H1 (cell line): ENCODE data around the gene FOXF1. TPM values are rescaled to one million over a fixed set of nuclear protein-coding genes. Genes with fewer than 3 reads are reported as not detected.

Source experiments
- CTCF ChIA-PET: fragments of 300-600 bp; sonication (Branson Sonifier 250); formaldehyde crosslinking; loops from one replicate; lab custom pipeline; 2021; ENCODE audit not compliant: partially characterized antibody; lab: Charles Lee
- POLR2A ChIA-PET: fragments of 300-600 bp; sonication (Branson Sonifier 250); formaldehyde crosslinking; loops from one replicate; lab custom pipeline; 2021; ENCODE audit warnings: inconsistent platforms; ENCODE audit not compliant: partially characterized antibody; lab: Charles Lee
- DNase-seq, 2 experiments: peaks; one replicate each; pipeline versions ENCODE4 v3.0.0 to v3.0.0-alpha.2; 2010 to 2022; ENCODE audit warnings: low spot score in 2 of 2, low read depth in 1 of 2, mixed read lengths in 1 of 2
- FAIRE-seq: peaks from 2 replicates; lab custom pipeline; 2011; peaks lifted over from hg19 to GRCh38; lab: Jason Lieb, UNC
- H2AFZ ChIP-seq: 2 replicates; pipeline ENCODE4 v1.8.1; 2012; ENCODE audit warnings: low read length, inconsistent platforms
- H2AK5ac ChIP-seq: 2 replicates; pipeline ENCODE4 v1.6.1; 2013; ENCODE audit warnings: low read depth, low read length
- H2BK120ac ChIP-seq: replicated peaks from 2 replicates; pipeline ENCODE3; 2013; ENCODE audit warnings: low read depth, low read length, inconsistent platforms
- H2BK12ac ChIP-seq: 2 replicates; pipeline ENCODE4 v1.6.1; 2013; ENCODE audit warnings: low read depth, low read length
- H2BK15ac ChIP-seq: 2 replicates; pipeline ENCODE4 v1.6.1; 2013; ENCODE audit warnings: low read length
- H2BK20ac ChIP-seq: 2 replicates; pipeline ENCODE4 v1.6.1; 2013; ENCODE audit warnings: low read length
- H2BK5ac ChIP-seq: 2 replicates; pipeline ENCODE4 v1.6.1; 2013; ENCODE audit warnings: low read depth, low read length
- H3K14ac ChIP-seq: 2 replicates; pipeline ENCODE4 v1.6.1; 2013; ENCODE audit warnings: inconsistent platforms; ENCODE audit not compliant: insufficient read length
- H3K18ac ChIP-seq: 2 replicates; pipeline ENCODE4 v1.6.1; 2013; ENCODE audit warnings: low read length; ENCODE audit errors: extremely low read depth
- H3K23ac ChIP-seq: 2 replicates; pipeline ENCODE4 v1.6.1; 2013; ENCODE audit warnings: inconsistent platforms; ENCODE audit not compliant: insufficient read length
- H3K23me2 ChIP-seq: 2 replicates; pipeline ENCODE4 v1.6.1; 2013; ENCODE audit warnings: low read depth, low read length
- H3K27ac ChIP-seq: 2 replicates; pipeline ENCODE4 v1.6.1; 2011; ENCODE audit warnings: low read depth, low read length, inconsistent platforms
- H3K27me3 ChIP-seq, 4 experiments: replicated peaks in 1 of 4; 1 replicate in 1 of 4; 2 replicates in 3 of 4; pipeline versions ENCODE4 v1.6.1 to v1.8.1; 2011 to 2013; ENCODE audit warnings: low read length in 3 of 4, mild to moderate bottlenecking in 3 of 4, inconsistent platforms in 2 of 4, mixed read lengths in 2 of 4, moderate library complexity in 1 of 4; ENCODE audit not compliant: control insufficient read depth in 3 of 4, insufficient read depth in 3 of 4; ENCODE audit errors: extremely low read depth in 1 of 4
- H3K36me3 ChIP-seq, 4 experiments: 2 replicates each; pipeline versions ENCODE4 v1.6.1 to v1.8.1; 2011 to 2013; ENCODE audit warnings: mild to moderate bottlenecking in 4 of 4, low read length in 3 of 4, moderate library complexity in 2 of 4, control low read depth in 1 of 4, inconsistent platforms in 1 of 4; ENCODE audit not compliant: insufficient read depth in 4 of 4, control insufficient read depth in 2 of 4
- H3K4ac ChIP-seq: replicated peaks from 2 replicates; pipeline ENCODE3; 2013; ENCODE audit warnings: low read length, low read depth, mixed read lengths, inconsistent platforms; ENCODE audit not compliant: insufficient read length
- H3K4me1 ChIP-seq, 4 experiments: replicated peaks in 1 of 4; 1 replicate in 1 of 4; 2 replicates in 3 of 4; pipeline versions ENCODE4 v1.6.1 to v1.8.1; 2011 to 2013; ENCODE audit warnings: low read length in 3 of 4, inconsistent platforms in 2 of 4, mixed read lengths in 1 of 4; ENCODE audit not compliant: insufficient read depth in 4 of 4, control insufficient read depth in 3 of 4
- H3K4me2 ChIP-seq, 2 experiments: 2 replicates each; pipeline versions ENCODE4 v1.6.1 to v1.8.1; 2011 to 2013; ENCODE audit warnings: low read depth in 2 of 2, low read length in 2 of 2, control low read depth in 1 of 2, inconsistent platforms in 1 of 2, mild to moderate bottlenecking in 1 of 2; ENCODE audit not compliant: insufficient read depth in 1 of 2
- H3K4me3 ChIP-seq, 4 experiments: fragments of 200-600, 300-600 bp in 1 of 4; sonication (generic), shearing (Covaris generic), sonication (Bioruptor Twin) in 1 of 4; 2 replicates each; pipeline versions ENCODE4 v1.5.1 to v1.8.1; 2011 to 2016; ENCODE audit warnings: low read length in 4 of 4, low read depth in 3 of 4, control low read depth in 2 of 4, inconsistent platforms in 2 of 4, mild to moderate bottlenecking in 2 of 4, mixed read lengths in 1 of 4, moderate library complexity in 1 of 4; ENCODE audit not compliant: insufficient read depth in 2 of 4; ENCODE audit errors: extremely low read depth in 1 of 4
- H3K56ac ChIP-seq: replicated peaks from 2 replicates; pipeline ENCODE3; 2013; ENCODE audit warnings: low read depth, mild to moderate bottlenecking, mixed read lengths, low read length, inconsistent platforms; ENCODE audit not compliant: insufficient read length
- H3K79me1 ChIP-seq: 2 replicates; pipeline ENCODE4 v1.6.1; 2013; ENCODE audit warnings: low read depth, low read length, control low read depth
- H3K79me2 ChIP-seq, 2 experiments: 2 replicates each; pipeline versions ENCODE4 v1.6.1 to v1.8.1; 2012 to 2013; ENCODE audit warnings: low read length in 2 of 2, mild to moderate bottlenecking in 2 of 2, inconsistent platforms in 1 of 2; ENCODE audit not compliant: insufficient read depth in 2 of 2, control insufficient read depth in 1 of 2
- H3K9ac ChIP-seq, 4 experiments: replicated peaks in 1 of 4; 1 replicate in 1 of 4; 2 replicates in 3 of 4; pipeline versions ENCODE4 v1.6.1 to v1.8.1; 2011 to 2013; ENCODE audit warnings: low read depth in 3 of 4, low read length in 3 of 4, control low read depth in 2 of 4, mild to moderate bottlenecking in 2 of 4, moderate library complexity in 2 of 4, inconsistent platforms in 1 of 4; ENCODE audit errors: extremely low read depth in 1 of 4
- H3K9me3 ChIP-seq, 2 experiments: 2 replicates each; pipeline versions ENCODE4 v1.6.1 to v1.8.1; 2012 to 2013; ENCODE audit warnings: mild to moderate bottlenecking in 2 of 2, moderate library complexity in 2 of 2, control low read depth in 1 of 2, inconsistent platforms in 1 of 2, low read depth in 1 of 2, low read length in 1 of 2, mixed read lengths in 1 of 2; ENCODE audit not compliant: insufficient read depth in 2 of 2
- H4K20me1 ChIP-seq, 2 experiments: replicated peaks in 1 of 2; 2 replicates each; pipeline versions ENCODE3 to v1.8.1; 2011 to 2013; ENCODE audit warnings: inconsistent platforms in 2 of 2, low read length in 2 of 2, mild to moderate bottlenecking in 1 of 2; ENCODE audit not compliant: insufficient read depth in 2 of 2, control insufficient read depth in 1 of 2
- H4K5ac ChIP-seq: 2 replicates; pipeline ENCODE4 v1.6.1; 2013; ENCODE audit warnings: low read length, low read depth, mixed read lengths, inconsistent platforms; ENCODE audit not compliant: insufficient read length
- H4K8ac ChIP-seq: 2 replicates; pipeline ENCODE4 v1.8.0; 2013; ENCODE audit warnings: mild to moderate bottlenecking, moderate library complexity, low read length, inconsistent platforms; ENCODE audit not compliant: insufficient read depth; ENCODE audit errors: extremely low read depth
- H4K91ac ChIP-seq: replicated peaks from 2 replicates; pipeline ENCODE3; 2013; ENCODE audit warnings: low read length, mixed read lengths, inconsistent platforms; ENCODE audit not compliant: insufficient read length
- ATF2 ChIP-seq: IDR thresholded peaks from 2 replicates; pipeline ENCODE4 v1.6.1; 2012; ENCODE audit warnings: low read length, inconsistent platforms
- CBX8 ChIP-seq: fragments of 300-800, 300-1000 bp; sonication (generic); IDR thresholded peaks from 2 replicates; pipeline ENCODE4 v1.7.1; 2016; ENCODE audit warnings: low read depth, low read length, borderline replicate concordance
- EZH2 ChIP-seq: fragments of 200-600 bp; sonication (generic); IDR thresholded peaks from 2 replicates; pipeline ENCODE4 v1.7.1; 2012; ENCODE audit warnings: low read depth, mild to moderate bottlenecking, moderate library complexity, low read length, inconsistent platforms; ENCODE audit not compliant: severe bottlenecking
- RAD21 ChIP-seq, 2 experiments: IDR thresholded peaks in 1 of 2; conservative IDR thresholded peaks in 1 of 2; 2 replicates each; pipeline ENCODE4 v1.6.1; 2011; ENCODE audit warnings: low read depth in 2 of 2, low read length in 2 of 2, improper control_type of control experiment in 1 of 2, inconsistent platforms in 1 of 2, mild to moderate bottlenecking in 1 of 2, moderate library complexity in 1 of 2
- RNF2 ChIP-seq: fragments of 200-900, 300-1000 bp; sonication (generic); IDR thresholded peaks from 2 replicates; pipeline ENCODE4 v1.7.1; 2016; ENCODE audit warnings: borderline replicate concordance, low read depth, mild to moderate bottlenecking, antibody characterized with exemption, low read length; ENCODE audit not compliant: poor library complexity, severe bottlenecking; ENCODE audit errors: missing control alignments
- SUZ12 ChIP-seq: fragments of 200-600 bp; sonication (generic); IDR thresholded peaks from 2 replicates; pipeline ENCODE4 v1.6.1; 2012; ENCODE audit warnings: mild to moderate bottlenecking, inconsistent platforms, low read length, moderate library complexity, mixed read lengths
- WGBS, 2 experiments: shearing (Covaris generic) in 1 of 2; methylation state at CpG; one replicate each; pipeline versions ENCODE4 v1.1.6 to v1.1.7; 2013 to 2015; ENCODE audit warnings: low lambda C conversion rate in 2 of 2, mixed read lengths in 2 of 2, inconsistent platforms in 1 of 2, low coverage in 1 of 2, missing lambda C conversion rate in 1 of 2; ENCODE audit not compliant: insufficient replicate concordance in 2 of 2, insufficient coverage in 1 of 2, insufficient read length in 1 of 2; ENCODE audit errors: extremely low coverage in 1 of 2, missing lambda C conversion rate in 1 of 2; 5-methylcytosine and 5-hydroxymethylcytosine counted together
- polyA plus RNA-seq, 7 experiments: library from polyadenylated mRNA; depleted of rRNA in 3 of 7; stranded (reverse) in 5 of 7; unstranded in 2 of 7; fragments of >200 nt in 5 of 7; fragments of 200-250 nt in 2 of 7; gene quantifications; 1 replicate in 5 of 7; 2 replicates in 1 of 7; 4 replicates in 1 of 7; pipeline versions ENCODE4 v1.2.1 to v1.2.3, GENCODE V29; 2011 to 2013; ENCODE audit warnings: missing spikeins in 2 of 7, mixed read lengths in 2 of 7
- total RNA-seq: library from RNA; stranded (reverse); fragmentation: NEBNext Ultra II Directional; extraction: Animal tissue kit (Norgen Biotek cat#: 25700); gene quantifications from 2 replicates; pipeline ENCODE4 v1.2.1, GENCODE V29; 2021

Gene FOXF1
- total and polyA plus RNA-seq, 2 of the 8 experiments (the other 6 are each of a cell fraction or from before 2014, with no cell fraction given), result 0.02 TPM; not detected in 1

GRCh38 chr16:86501989-86502855 lies 8.1 kb upstream of the FOXF1 start:
- Histone ChIP-seq H4K20me1 (peaks cover 46 to 53% of the 10 kb centered on the region in 2 experiments), H3K56ac (no peak overlapping the region), H4K5ac (no peak overlapping the region), H3K23me2 (no peaks in the 10 kb centered on the region; the same call in 1 of the 2 replicates), H4K8ac (no peak overlapping the region), H4K91ac (no peak overlapping the region), H3K23ac (no peak overlapping the region), H3K18ac (peak overlapping the region; percentile 38; the same call in 1 of the 2 replicates), H3K9me3 (no peaks in the 10 kb centered on the region; a peak in 1 of 4 replicates), H3K27ac (no peak overlapping the region), H3K4me2 (peak overlapping the region in 1 of 2 experiments; percentile 29; a peak in 1 of 4 replicates), H3K79me1 (peaks cover 2% of the 10 kb centered on the region), H3K79me2 (no peaks in the 10 kb centered on the region), H3K9ac (no peak overlapping the region), H3K4me1 (peaks cover 0 to 21% (median 10%) of the 10 kb centered on the region in 4 experiments; a peak in 6 of 7 replicates), H3K4me3 (no peak overlapping the region), H3K4ac (no peak overlapping the region), H2BK15ac (peak overlapping the region; percentile 100; the same call in 1 of the 2 replicates), H2BK12ac (peak overlapping the region; percentile 94), H3K36me3 (peaks cover 0 to 4% (median 0%) of the 10 kb centered on the region in 4 experiments; a peak in 1 of 8 replicates), H2BK5ac (0 out of 2 replicates have a peak overlapping the region, but pooled peaks have one; percentile 6), H3K14ac (no peak overlapping the region), H2BK120ac (no peak overlapping the region), H2BK20ac (peak overlapping the region; percentile 75; the same call in 1 of the 2 replicates), H2AK5ac (peak overlapping the region; percentile 91), H2AFZ (no peak overlapping the region), H3K27me3 (peaks cover 99 to 100% (median 99%) of the 10 kb centered on the region in 4 experiments)
- TF ChIP-seq ATF2 (no peak), RNF2 (peak; percentile 92), RAD21 (IDR thresholded peaks at IDR 0.05 in 1 of 2, conservative IDR thresholded peaks at IDR 0.05 in 1 of 2; ENCODE audit: low read depth in 2 of 2, low read length in 2 of 2) (no peak), SUZ12 (peak; percentile 7), CBX8 (peak; percentile 62; the same call in 1 of the 2 replicates), EZH2 (peak; percentile 82)
- ChIA-PET CTCF (interaction anchor here (1.0 to 2.1 kb wide), 2 partner anchors 9 to 15 kb away, joined by 3 to 16 read pairs; no protein-coding TSS in a partner anchor), POLR2A (interaction anchor here (1.1 kb wide), 1 partner anchor 14 kb away, joined by 4 read pairs; no protein-coding TSS in a partner anchor)
- 18% methylated on average over 19 of the region's 19 CpGs; no CpG with 5 or more reads in 1 of the 2 experiments for WGBS, 2 experiments
- FAIRE-seq, result no peak
- DNase-seq, result no peak
